Caco-2 (cell line): ENCODE data around the gene TENM4. TPM values are rescaled to one million over a fixed set of nuclear protein-coding genes. Genes with fewer than 3 reads are reported as not detected.

Experiments used
- BruUV-seq: library from RNA; stranded (reverse); fragments of 400-500 nt; replicated peaks from 2 replicates; lab custom pipeline; 2021; lab: Mats Ljungman, UMichigan
- CTCF ChIA-PET: fragments of 300-600 bp; sonication (Branson Sonifier 250); formaldehyde crosslinking; loops from one replicate; lab custom pipeline; 2022; ENCODE audit warnings: antibody characterized with exemption; lab: Charles Lee
- POLR2A ChIA-PET: fragments of 300-600 bp; sonication (Branson Sonifier 250); formaldehyde crosslinking; loops from one replicate; lab custom pipeline; 2022; ENCODE audit warnings: antibody characterized with exemption; lab: Charles Lee
- DNase-seq, 2 experiments: peaks; one replicate each; pipeline versions ENCODE4 v3.0.0 to v3.0.0-alpha.2; 2020 to 2022
- H3K27me3 ChIP-seq: replicated peaks from 2 replicates; pipeline ENCODE4 v1.6.0; 2011; ENCODE audit warnings: low read length; ENCODE audit not compliant: control insufficient read depth, insufficient read depth
- H3K36me3 ChIP-seq: 2 replicates; pipeline ENCODE4 v1.5.1; 2011; ENCODE audit warnings: low read length; ENCODE audit not compliant: control insufficient read depth, insufficient read depth
- H3K4me1 ChIP-seq: fragments of 250-450 bp; sonication (Bioruptor Pico); 2 replicates; pipeline ENCODE4 v1.5.1; 2020; ENCODE audit warnings: mild to moderate bottlenecking
- H3K4me3 ChIP-seq: 2 replicates; pipeline ENCODE4 v1.5.1; 2011; ENCODE audit warnings: low read depth, mild to moderate bottlenecking, control low read depth, low read length
- H3K9me3 ChIP-seq: fragments of 250-450 bp; sonication (Bioruptor Pico); 2 replicates; pipeline ENCODE4 v1.5.1; 2020; ENCODE audit warnings: mild to moderate bottlenecking, moderate library complexity
- H3K27ac Mint-ChIP-seq: one replicate; pipeline ENCODE4 v1.8.0; 2022; ENCODE audit warnings: mixed read lengths; ENCODE audit not compliant: unreplicated experiment
- H3K27me3 Mint-ChIP-seq: one replicate; pipeline ENCODE4 v1.8.0; 2022; ENCODE audit warnings: mixed read lengths; ENCODE audit not compliant: insufficient read depth, unreplicated experiment
- H3K36me3 Mint-ChIP-seq: one replicate; pipeline ENCODE4 v1.8.0; 2022; ENCODE audit warnings: mild to moderate bottlenecking, mixed read lengths; ENCODE audit not compliant: insufficient read depth, unreplicated experiment
- H3K4me1 Mint-ChIP-seq: one replicate; pipeline ENCODE4 v1.8.0; 2022; ENCODE audit warnings: low read depth, mixed read lengths; ENCODE audit not compliant: unreplicated experiment
- H3K4me3 Mint-ChIP-seq: one replicate; pipeline ENCODE4 v1.8.0; 2022; ENCODE audit warnings: mild to moderate bottlenecking, moderate library complexity, mixed read lengths; ENCODE audit not compliant: unreplicated experiment
- H3K9me3 Mint-ChIP-seq: one replicate; pipeline ENCODE4 v1.8.0; 2022; ENCODE audit warnings: mixed read lengths; ENCODE audit not compliant: unreplicated experiment
- CTCF ChIP-seq, 2 experiments: fragments of 200-600 bp in 1 of 2; IDR thresholded peaks; 1 replicate in 1 of 2; 2 replicates in 1 of 2; pipeline versions ENCODE4 v1.5.1 to v1.8.0; 2011 to 2022; ENCODE audit warnings: antibody characterized with exemption in 1 of 2, control low read depth in 1 of 2, inconsistent platforms in 1 of 2, low read depth in 1 of 2, low read length in 1 of 2, mild to moderate bottlenecking in 1 of 2, moderate library complexity in 1 of 2; ENCODE audit not compliant: insufficient read depth in 1 of 2, severe bottlenecking in 1 of 2, unreplicated experiment in 1 of 2
- intact Hi-C: fragments of 100-400 bp; cut with micrococcal nuclease; formaldehyde crosslinking; loops from one replicate; pipeline ENCODE4 v1.10.0; 2022; ENCODE audit not compliant: unreplicated experiment
- total RNA-seq: library from RNA; stranded (reverse); gene quantifications from 2 replicates; pipeline ENCODE4 v1.2.3, GENCODE V29; 2022

The TENM4 gene
- total RNA-seq, 1 experiment from 2014 or later: 1.1 TPM

GRCh38 chr11:78804991-78805390 lies 635.8 kb downstream of the TENM4 start:
- no peak for TF ChIP-seq CTCF (IDR thresholded peaks at IDR 0.05; ENCODE audit: insufficient read depth in 1 of 2, low read depth in 1 of 2, low read length in 1 of 2, severe bottlenecking in 1 of 2, unreplicated experiment in 1 of 2)
- intact Hi-C loops: no loop called here
- BruUV-seq: no TSS peak
- H3K27me3 ChIP-seq: no peaks in the 10 kb centered on the region; the same call in 1 of the 2 replicates
- Mint-ChIP-seq H3K27me3 (no peaks in the 10 kb centered on the region), H3K4me3 (no peak overlapping the region), H3K4me1 (peaks cover 17% of the 10 kb centered on the region), H3K36me3 (no peaks in the 10 kb centered on the region), H3K9me3 (no peaks in the 10 kb centered on the region), H3K27ac (no peak overlapping the region)
- CTCF ChIA-PET: no interaction called here
- H3K9me3 ChIP-seq: no peaks in the 10 kb centered on the region
- H3K4me1 ChIP-seq: peaks cover 8% of the 10 kb centered on the region; the same call in 1 of the 2 replicates
- no peaks in the 10 kb centered on the region for H3K36me3 ChIP-seq
- H3K4me3 ChIP-seq: no peak overlapping the region
- POLR2A ChIA-PET: no interaction called here
- no peak for DNase-seq

- peaks cover 17% of the 10 kb centered on the region for H3K4me1 Mint-ChIP-seq
- no peak for DNase-seq
- no peaks in the 10 kb centered on the region for H3K9me3 Mint-ChIP-seq
- H3K4me3 Mint-ChIP-seq: no peak overlapping the region
- Histone ChIP-seq H3K4me3 (no peak overlapping the region), H3K36me3 (no peaks in the 10 kb centered on the region), H3K9me3 (no peaks in the 10 kb centered on the region), H3K27me3 (no peaks in the 10 kb centered on the region; the same call in 1 of the 2 replicates), H3K4me1 (peaks cover 8% of the 10 kb centered on the region; the same call in 1 of the 2 replicates)
- ChIA-PET POLR2A (no interaction called here), CTCF (no interaction called here)
- TF ChIP-seq CTCF (IDR thresholded peaks at IDR 0.05; ENCODE audit: insufficient read depth in 1 of 2, low read depth in 1 of 2, low read length in 1 of 2, severe bottlenecking in 1 of 2, unreplicated experiment in 1 of 2): no peak
- no peaks in the 10 kb centered on the region for H3K36me3 Mint-ChIP-seq
- intact Hi-C loops: no loop called here
- H3K27ac Mint-ChIP-seq: no peak overlapping the region
- BruUV-seq: no TSS peak
- no peaks in the 10 kb centered on the region for H3K27me3 Mint-ChIP-seq
Observed at GRCh38 chr11:78803995-78804394, 636.8 kb downstream of the TENM4 start.

GRCh38 chr11:78802058-78802761 lies 638.6 kb downstream of the TENM4 start:
- H3K9me3 Mint-ChIP-seq: no peaks in the 10 kb centered on the region
- CTCF ChIA-PET: interaction anchor here (1.0 to 2.4 kb wide), 2 partner anchors 156 to 159 kb away, joined by 5 to 8 read pairs; no protein-coding TSS in a partner anchor
- H3K27ac Mint-ChIP-seq: no peak overlapping the region
- no peaks in the 10 kb centered on the region; the same call in 1 of the 2 replicates for H3K27me3 ChIP-seq
- DNase-seq: no peak
- H3K4me3 Mint-ChIP-seq: no peak overlapping the region
- no peaks in the 10 kb centered on the region for H3K9me3 ChIP-seq
- peaks cover 8% of the 10 kb centered on the region; the same call in 1 of the 2 replicates for H3K4me1 ChIP-seq
- no peaks in the 10 kb centered on the region for H3K27me3 Mint-ChIP-seq
- no peaks in the 10 kb centered on the region for H3K36me3 Mint-ChIP-seq
- POLR2A ChIA-PET: no interaction called here
- no peak for TF ChIP-seq CTCF (IDR thresholded peaks at IDR 0.05; ENCODE audit: insufficient read depth in 1 of 2, low read depth in 1 of 2, low read length in 1 of 2, severe bottlenecking in 1 of 2, unreplicated experiment in 1 of 2)
- intact Hi-C loops: no loop called here
- H3K36me3 ChIP-seq: no peaks in the 10 kb centered on the region
- no peak overlapping the region for H3K4me3 ChIP-seq
- H3K4me1 Mint-ChIP-seq: peaks cover 17% of the 10 kb centered on the region
- BruUV-seq: no TSS peak
